Caco-2 (cell line): ENCODE measurements around the gene TXNRD1. TPM values are rescaled to one million over a fixed set of nuclear protein-coding genes. Genes with fewer than 3 reads are reported as not detected.
"Not testable (repeated sequence)": the region's sequence is repeated elsewhere in the genome, so short reads cannot be mapped to it uniquely, and the experiment has no call there.

Experiments used
- BruUV-seq: library from RNA; stranded (reverse); fragments of 400-500 nt; replicated peaks from 2 replicates; lab custom pipeline; 2021; lab: Mats Ljungman, UMichigan
- CTCF ChIA-PET: fragments of 300-600 bp; sonication (Branson Sonifier 250); formaldehyde crosslinking; loops from one replicate; lab custom pipeline; 2022; ENCODE audit warnings: antibody characterized with exemption; lab: Charles Lee
- POLR2A ChIA-PET: fragments of 300-600 bp; sonication (Branson Sonifier 250); formaldehyde crosslinking; loops from one replicate; lab custom pipeline; 2022; ENCODE audit warnings: antibody characterized with exemption; lab: Charles Lee
- DNase-seq, 2 experiments: peaks; one replicate each; pipeline versions ENCODE4 v3.0.0 to v3.0.0-alpha.2; 2020 to 2022
- H3K27me3 ChIP-seq: replicated peaks from 2 replicates; pipeline ENCODE4 v1.6.0; 2011; ENCODE audit warnings: low read length; ENCODE audit not compliant: control insufficient read depth, insufficient read depth
- H3K36me3 ChIP-seq: 2 replicates; pipeline ENCODE4 v1.5.1; 2011; ENCODE audit warnings: low read length; ENCODE audit not compliant: control insufficient read depth, insufficient read depth
- H3K4me1 ChIP-seq: fragments of 250-450 bp; sonication (Bioruptor Pico); 2 replicates; pipeline ENCODE4 v1.5.1; 2020; ENCODE audit warnings: mild to moderate bottlenecking
- H3K4me3 ChIP-seq: 2 replicates; pipeline ENCODE4 v1.5.1; 2011; ENCODE audit warnings: low read depth, mild to moderate bottlenecking, control low read depth, low read length
- H3K9me3 ChIP-seq: fragments of 250-450 bp; sonication (Bioruptor Pico); 2 replicates; pipeline ENCODE4 v1.5.1; 2020; ENCODE audit warnings: mild to moderate bottlenecking, moderate library complexity
- H3K27ac Mint-ChIP-seq: one replicate; pipeline ENCODE4 v1.8.0; 2022; ENCODE audit warnings: mixed read lengths; ENCODE audit not compliant: unreplicated experiment
- H3K27me3 Mint-ChIP-seq: one replicate; pipeline ENCODE4 v1.8.0; 2022; ENCODE audit warnings: mixed read lengths; ENCODE audit not compliant: insufficient read depth, unreplicated experiment
- H3K36me3 Mint-ChIP-seq: one replicate; pipeline ENCODE4 v1.8.0; 2022; ENCODE audit warnings: mild to moderate bottlenecking, mixed read lengths; ENCODE audit not compliant: insufficient read depth, unreplicated experiment
- H3K4me1 Mint-ChIP-seq: one replicate; pipeline ENCODE4 v1.8.0; 2022; ENCODE audit warnings: low read depth, mixed read lengths; ENCODE audit not compliant: unreplicated experiment
- H3K4me3 Mint-ChIP-seq: one replicate; pipeline ENCODE4 v1.8.0; 2022; ENCODE audit warnings: mild to moderate bottlenecking, moderate library complexity, mixed read lengths; ENCODE audit not compliant: unreplicated experiment
- H3K9me3 Mint-ChIP-seq: one replicate; pipeline ENCODE4 v1.8.0; 2022; ENCODE audit warnings: mixed read lengths; ENCODE audit not compliant: unreplicated experiment
- CTCF ChIP-seq, 2 experiments: fragments of 200-600 bp in 1 of 2; IDR thresholded peaks; 1 replicate in 1 of 2; 2 replicates in 1 of 2; pipeline versions ENCODE4 v1.5.1 to v1.8.0; 2011 to 2022; ENCODE audit warnings: antibody characterized with exemption in 1 of 2, control low read depth in 1 of 2, inconsistent platforms in 1 of 2, low read depth in 1 of 2, low read length in 1 of 2, mild to moderate bottlenecking in 1 of 2, moderate library complexity in 1 of 2; ENCODE audit not compliant: insufficient read depth in 1 of 2, severe bottlenecking in 1 of 2, unreplicated experiment in 1 of 2
- intact Hi-C: fragments of 100-400 bp; cut with micrococcal nuclease; formaldehyde crosslinking; loops from one replicate; pipeline ENCODE4 v1.10.0; 2022; ENCODE audit not compliant: unreplicated experiment
- total RNA-seq: library from RNA; stranded (reverse); gene quantifications from 2 replicates; pipeline ENCODE4 v1.2.3, GENCODE V29; 2022

TXNRD1 gene
- total RNA-seq, 1 experiment from 2014 or later, result 115 TPM

GRCh38 chr12:104172570-104172947, 43.0 kb upstream of the TXNRD1 start:
- no peaks in the 10 kb centered on the region for H3K27me3 Mint-ChIP-seq
- H3K4me3 ChIP-seq, result no peak overlapping the region

GRCh38 chr12:104173804-104174203, 41.8 kb upstream of the TXNRD1 start:
- POLR2A ChIA-PET, H3K36me3 ChIP-seq, H3K27ac Mint-ChIP-seq, H3K27me3 ChIP-seq, CTCF ChIA-PET, DNase-seq, BruUV-seq, H3K27me3 Mint-ChIP-seq, H3K4me3 Mint-ChIP-seq, H3K9me3 ChIP-seq, H3K4me1 ChIP-seq, H3K4me3 ChIP-seq, intact Hi-C loops, H3K9me3 Mint-ChIP-seq, H3K4me1 Mint-ChIP-seq, H3K36me3 Mint-ChIP-seq: not testable (repeated sequence)

More at GRCh38 chr12:104172570-104172947, 43.0 kb upstream of the TXNRD1 start:
- Mint-ChIP-seq H3K4me1 (no peaks in the 10 kb centered on the region), H3K4me3 (no peak overlapping the region), H3K9me3 (no peaks in the 10 kb centered on the region), H3K36me3 (no peaks in the 10 kb centered on the region), H3K27ac (no peak overlapping the region)
- DNase-seq, result no peak
- Histone ChIP-seq H3K36me3 (no peaks in the 10 kb centered on the region), H3K27me3 (no peaks in the 10 kb centered on the region), H3K4me1 (no peaks in the 10 kb centered on the region), H3K9me3 (no peaks in the 10 kb centered on the region)
- CTCF ChIA-PET, result no interaction called here
- no peak for TF ChIP-seq CTCF (IDR thresholded peaks at IDR 0.05; ENCODE audit: insufficient read depth in 1 of 2, low read depth in 1 of 2, low read length in 1 of 2, severe bottlenecking in 1 of 2, unreplicated experiment in 1 of 2)
- no TSS peak for BruUV-seq
- intact Hi-C loops, result no loop called here
- POLR2A ChIA-PET, result no interaction called here

DNA sequence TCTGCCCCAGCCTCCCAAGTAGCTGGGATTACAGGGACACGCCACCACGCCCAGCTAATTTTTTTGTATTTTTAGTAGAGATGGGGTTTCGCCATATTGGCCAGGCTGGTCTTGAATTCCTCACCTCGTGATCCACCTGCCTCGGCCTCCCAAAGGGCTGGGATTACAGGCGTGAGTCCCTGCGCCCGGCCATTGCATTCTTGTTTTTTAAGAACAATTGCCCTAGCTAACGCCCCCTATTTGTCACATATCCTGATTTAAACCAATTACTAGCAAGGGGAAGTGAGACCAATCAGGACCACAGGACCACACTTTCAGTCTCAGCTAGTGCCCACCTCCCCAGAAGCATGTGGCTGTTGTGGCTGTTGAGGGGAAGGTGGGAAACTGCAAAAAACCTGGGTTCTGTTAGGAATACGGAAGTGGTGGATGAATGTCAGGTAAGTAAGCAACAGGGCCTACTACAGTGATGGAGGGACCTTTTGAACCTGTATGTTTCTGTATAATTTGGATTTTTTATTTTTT, 39.8 kb upstream of the TXNRD1 start:
- H3K4me3 ChIP-seq, result no peak overlapping the region
- intact Hi-C loops, result no loop called here
- no peaks in the 10 kb centered on the region for H3K9me3 Mint-ChIP-seq
- H3K27ac Mint-ChIP-seq, result no peak overlapping the region
- DNase-seq, result no peak
- no peak for TF ChIP-seq CTCF (IDR thresholded peaks at IDR 0.05; ENCODE audit: insufficient read depth in 1 of 2, low read depth in 1 of 2, low read length in 1 of 2, severe bottlenecking in 1 of 2, unreplicated experiment in 1 of 2)
- H3K27me3 Mint-ChIP-seq, result no peaks in the 10 kb centered on the region
- H3K4me1 Mint-ChIP-seq, result no peaks in the 10 kb centered on the region
- no peaks in the 10 kb centered on the region; the same call in 1 of the 2 replicates for H3K4me1 ChIP-seq
- H3K36me3 Mint-ChIP-seq, result no peaks in the 10 kb centered on the region
- POLR2A ChIA-PET, result no interaction called here
- H3K4me3 Mint-ChIP-seq, result no peak overlapping the region
- BruUV-seq, result no TSS peak
- no peaks in the 10 kb centered on the region for H3K36me3 ChIP-seq
- H3K27me3 ChIP-seq, result no peaks in the 10 kb centered on the region
- CTCF ChIA-PET, result no interaction called here
- no peaks in the 10 kb centered on the region for H3K9me3 ChIP-seq

DNA sequence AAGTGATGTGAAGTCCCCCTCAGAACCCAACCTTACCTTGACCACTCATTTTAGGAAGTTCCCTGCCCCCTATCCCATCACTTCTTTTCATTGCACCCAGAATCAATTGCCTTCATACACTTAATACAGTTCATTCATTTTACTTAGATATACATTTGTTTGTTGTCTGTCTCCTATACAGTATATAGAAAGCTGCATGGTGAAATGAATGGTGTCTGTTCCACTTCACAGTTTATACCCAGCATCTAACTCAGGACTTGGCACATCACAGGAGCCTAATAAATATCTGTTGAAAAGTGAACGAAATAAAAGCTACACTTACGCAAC, 38.3 kb upstream of the TXNRD1 start:
- no TSS peak for BruUV-seq
- H3K4me1 Mint-ChIP-seq, result no peaks in the 10 kb centered on the region
- ChIA-PET CTCF (no interaction called here), POLR2A (no interaction called here)
- H3K9me3 Mint-ChIP-seq, result no peaks in the 10 kb centered on the region
- H3K4me3 Mint-ChIP-seq, result no peak overlapping the region
- H3K27me3 Mint-ChIP-seq, result no peaks in the 10 kb centered on the region
- H3K27me3 ChIP-seq, result no peaks in the 10 kb centered on the region
- TF ChIP-seq CTCF (IDR thresholded peaks at IDR 0.05; ENCODE audit: insufficient read depth in 1 of 2, low read depth in 1 of 2, low read length in 1 of 2, severe bottlenecking in 1 of 2, unreplicated experiment in 1 of 2), result no peak
- H3K36me3 ChIP-seq, result no peaks in the 10 kb centered on the region
- H3K4me1 ChIP-seq, result no peaks in the 10 kb centered on the region; the same call in 1 of the 2 replicates
- no peak overlapping the region for H3K27ac Mint-ChIP-seq
- intact Hi-C loops, result no loop called here
- H3K9me3 ChIP-seq, result no peaks in the 10 kb centered on the region
- no peak overlapping the region for H3K4me3 ChIP-seq
- H3K36me3 Mint-ChIP-seq, result no peaks in the 10 kb centered on the region
- DNase-seq, result no peak
